GM21423 (cell line): ENCODE results near the gene GAS5.

Experiments
- ATAC-seq: cut with Tn5 transposase; IDR thresholded peaks from one replicate; pipeline ENCODE4 v1.9.1; 2021; ENCODE audit warnings: mild to moderate bottlenecking, moderate library complexity; ENCODE audit not compliant: unreplicated experiment

Gene GAS5

GRCh38 chr1:173832748-173833147, 35.0 kb downstream of the GAS5 start:
- ATAC-seq = no peak

DNA sequence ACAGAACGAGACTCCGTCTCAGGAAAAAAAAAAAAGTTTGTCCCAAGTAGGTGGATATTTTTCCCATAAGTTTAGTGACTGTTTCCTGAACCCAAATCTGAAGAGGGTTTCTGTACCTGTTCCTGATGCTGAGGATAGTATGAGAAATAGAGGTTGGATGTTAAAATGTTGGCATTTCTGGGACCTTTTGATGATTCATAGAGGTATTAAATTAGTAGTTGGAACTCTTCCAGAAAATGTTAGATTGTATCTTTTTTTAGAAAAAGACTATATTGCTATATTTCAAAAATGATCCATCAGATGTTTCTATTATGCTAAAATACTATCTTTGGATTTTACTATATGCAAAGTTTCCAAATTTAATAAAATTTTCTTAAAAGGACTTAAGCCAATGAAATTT, 40.2 kb downstream of the GAS5 start:
- ATAC-seq = no peak

GRCh38 chr1:173824315-173825081, 43.3 kb downstream of the GAS5 start, which contains the start of the genes CENPL and DARS2:
CENPL (minus strand) TSS chr1:173824883; CDS start chr1:173811299, 13,584 bp downstream.
DARS2 (plus strand) TSS chr1:173824673; CDS start chr1:173825230, 557 bp downstream.
- ATAC-seq = peak; percentile 87

GRCh38 chr1:173823781-173824314, 43.9 kb downstream of the GAS5 start:
- peak; percentile 34 for ATAC-seq

- no peak for ATAC-seq
These were observed 46.1 kb downstream of the GAS5 start for GRCh38 chr1:173821680-173822079.

GRCh38 chr1:173818459-173818858, 49.3 kb downstream of the GAS5 start:
- no peak for ATAC-seq
